Dermis blood vessel endothelial cell (primary cell): ENCODE results near the gene COX19. TPM values are rescaled to one million over a fixed set of nuclear protein-coding genes. Genes with fewer than 3 reads are reported as not detected.
A peak's percentile ranks its signal among the peaks of the same experiment; 100 is the strongest.

Experiments used
- DNase-seq: peaks from one replicate; pipeline ENCODE4 v3.0.0; 2010
- total RNA-seq: library from RNA; depleted of rRNA; stranded (reverse); fragments of >200 nt; gene quantifications from 2 replicates; pipeline ENCODE4 v1.2.3, GENCODE V29; 2014

Gene COX19
- 7.2 and 12.4 TPM in 2 replicates for total RNA-seq

GRCh38 chr7:974820-975681 lies at the start of gene COX19:
TSS of gene COX19 (minus strand) at chr7:975549. CDS start at chr7:975509, 40 bp downstream.
- DNase-seq: peak; percentile 94

GRCh38 chr7:1024331-1024841 lies 49.0 kb upstream of the COX19 start:
- DNase-seq: no peak

GRCh38 chr7:1022801-1023465 lies 47.6 kb upstream of the COX19 start:
- no peak for DNase-seq

GRCh38 chr7:1022356-1022755 lies 47.0 kb upstream of the COX19 start:
- DNase-seq: no peak

- DNase-seq: no peak
Measured at GRCh38 chr7:1021931-1022330, 46.6 kb upstream of the COX19 start.

GRCh38 chr7:1021366-1021765 lies 46.0 kb upstream of the COX19 start:
- DNase-seq: no peak

GRCh38 chr7:1020849-1021251 lies 45.5 kb upstream of the COX19 start:
- DNase-seq: peak; percentile 47

GRCh38 chr7:1019789-1020610 lies 44.7 kb upstream of the COX19 start:
- DNase-seq: no peak

- DNase-seq: no peak
Measured at GRCh38 chr7:1019255-1019785, 44.0 kb upstream of the COX19 start.

- DNase-seq: no peak
Measured at GRCh38 chr7:1018334-1018695, 43.0 kb upstream of the COX19 start.

- no peak for DNase-seq
Measured at GRCh38 chr7:1017586-1018333, 42.4 kb upstream of the COX19 start.

- no peak for DNase-seq
Measured at GRCh38 chr7:1016577-1017531, 41.5 kb upstream of the COX19 start.

- peak; percentile 38 for DNase-seq
Measured at GRCh38 chr7:1015196-1016121, 40.1 kb upstream of the COX19 start.

- no peak for DNase-seq
Measured at GRCh38 chr7:1014681-1015080, 39.3 kb upstream of the COX19 start.

GRCh38 chr7:1013581-1013980 lies 38.2 kb upstream of the COX19 start:
- no peak for DNase-seq

- DNase-seq: no peak
Measured at GRCh38 chr7:1012716-1013095, 37.4 kb upstream of the COX19 start.

GRCh38 chr7:1012004-1012715 lies 36.8 kb upstream of the COX19 start:
- DNase-seq: no peak

- DNase-seq: no peak
Measured at GRCh38 chr7:1011297-1012003, 36.1 kb upstream of the COX19 start.
